Smooth muscle cell (in vitro differentiated cells): ENCODE data around the gene BAIAP2. TPM values are rescaled to one million over a fixed set of nuclear protein-coding genes. Genes with fewer than 3 reads are reported as not detected.

Source experiments
- DNase-seq: peaks from one replicate; lab custom pipeline; 2025; ENCODE audit not compliant: unreplicated experiment; lab: John Stamatoyannopoulos, UW
- H2AFZ ChIP-seq: fragments of 200-600 bp; sonication (generic); 2 replicates; pipeline ENCODE4 v1.6.0; 2016; ENCODE audit warnings: antibody characterized with exemption, low read depth, mild to moderate bottlenecking
- H3F3A ChIP-seq: fragments of 200-600 bp; sonication (generic); 2 replicates; pipeline ENCODE4 v1.6.0; 2017; ENCODE audit warnings: antibody characterized with exemption, low read depth
- H3K27ac ChIP-seq: fragments of 200-600 bp; sonication (generic); 2 replicates; pipeline ENCODE4 v1.5.1; 2016; ENCODE audit warnings: low read depth, mild to moderate bottlenecking
- H3K27me3 ChIP-seq: fragments of 200-600 bp; sonication (generic); 2 replicates; pipeline ENCODE4 v1.6.1; 2016; ENCODE audit warnings: low read depth, mild to moderate bottlenecking
- H3K36me3 ChIP-seq: fragments of 200-600 bp; sonication (generic); 2 replicates; pipeline ENCODE4 v1.5.1; 2016; ENCODE audit warnings: low read depth
- H3K4me1 ChIP-seq: fragments of 200-600 bp; sonication (generic); 2 replicates; pipeline ENCODE4 v1.5.1; 2016; ENCODE audit warnings: low read depth
- H3K4me2 ChIP-seq: fragments of 200-600 bp; sonication (generic); 2 replicates; pipeline ENCODE4 v1.6.0; 2016; ENCODE audit warnings: mild to moderate bottlenecking
- H3K4me3 ChIP-seq: fragments of 200-600 bp; sonication (generic); 2 replicates; pipeline ENCODE4 v1.5.1; 2016; ENCODE audit warnings: mild to moderate bottlenecking
- H3K79me2 ChIP-seq: fragments of 200-600 bp; sonication (generic); 2 replicates; pipeline ENCODE4 v1.6.0; 2016; ENCODE audit warnings: low read depth, mild to moderate bottlenecking
- H3K9ac ChIP-seq: fragments of 200-600 bp; sonication (generic); 2 replicates; pipeline ENCODE4 v1.6.0; 2016; ENCODE audit warnings: low read depth
- H3K9me3 ChIP-seq: fragments of 200-600 bp; sonication (generic); replicated peaks from 2 replicates; pipeline ENCODE4 v1.5.1; 2016; ENCODE audit warnings: low read depth
- H4K20me1 ChIP-seq: fragments of 200-600 bp; sonication (generic); 2 replicates; pipeline ENCODE4 v1.6.0; 2016; ENCODE audit warnings: low read depth
- CTCF ChIP-seq: fragments of 200-600 bp; sonication (generic); IDR thresholded peaks from 2 replicates; pipeline ENCODE4 v1.5.1; 2017; ENCODE audit warnings: borderline replicate concordance, mild to moderate bottlenecking, antibody characterized with exemption; ENCODE audit not compliant: insufficient read depth, poor library complexity, severe bottlenecking
- WGBS: methylation state at CpG from one replicate; pipeline ENCODE4 v1.1.7; 2016; ENCODE audit warnings: low lambda C conversion rate; 5-methylcytosine and 5-hydroxymethylcytosine counted together
- polyA plus RNA-seq: library from polyadenylated mRNA; unstranded; fragments of >200 nt; fragmentation: Nextera tagmentation; extraction: Ambion mirVana; gene quantifications from 2 replicates; pipeline ENCODE4 v1.2.1, GENCODE V29; 2016
- total RNA-seq: library from RNA; depleted of rRNA; stranded (reverse); fragments of >200 nt; gene quantifications from 2 replicates; pipeline ENCODE4 v1.2.3, GENCODE V29; 2014

The BAIAP2 gene
- total and polyA plus RNA-seq, 2 experiments from 2014 or later: 26.6 to 41.9 TPM

DNA sequence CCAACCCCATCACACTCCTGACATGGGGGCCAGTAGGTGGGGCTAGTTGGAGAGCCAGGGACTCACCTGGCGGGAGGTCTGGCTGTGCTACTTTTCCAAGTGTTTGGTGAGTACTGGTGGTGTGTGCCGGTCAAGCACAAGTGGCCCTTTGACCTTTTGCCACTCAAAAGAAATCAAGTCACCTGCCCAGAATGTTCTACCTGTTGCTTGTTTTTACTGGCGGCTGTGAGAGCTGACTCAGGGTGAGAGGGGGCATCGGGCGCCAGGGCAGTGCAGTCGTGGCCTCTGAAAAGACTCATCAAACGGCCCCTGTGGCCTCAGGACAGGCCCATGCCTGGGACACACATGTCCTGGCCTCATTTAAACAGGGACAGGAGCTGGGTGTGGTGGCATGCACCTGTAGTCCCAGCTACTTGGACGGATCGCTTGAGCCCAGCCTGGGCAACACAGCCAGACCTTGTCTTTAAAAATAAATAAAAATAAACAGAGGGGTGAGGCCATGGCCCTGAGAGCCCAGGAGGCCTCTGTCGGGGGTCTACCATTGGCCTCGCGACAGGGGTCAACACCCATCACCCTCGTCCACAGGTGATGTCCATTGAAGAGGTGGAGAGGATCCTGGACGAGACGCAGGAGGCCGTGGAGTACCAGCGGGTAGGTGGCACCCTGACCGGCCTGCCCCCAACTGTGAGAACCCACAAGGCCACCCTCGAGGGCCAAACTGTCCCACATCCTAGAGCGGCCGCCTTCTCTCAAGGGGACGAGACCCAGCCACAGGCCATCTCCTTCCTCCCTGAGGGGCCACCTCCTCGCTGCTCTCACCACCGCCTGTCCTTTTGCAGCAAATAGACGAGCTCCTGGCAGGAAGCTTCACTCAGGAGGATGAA, 38.3 kb upstream of the BAIAP2 start:
- DNase-seq: no peak
- Histone ChIP-seq H3K4me2 (no peak overlapping the region), H2AFZ (no peak overlapping the region), H3K9me3 (no peaks in the 10 kb centered on the region), H3K27ac (no peak overlapping the region), H3K4me3 (no peak overlapping the region), H4K20me1 (peaks cover 9% of the 10 kb centered on the region), H3K4me1 (peaks cover 8% of the 10 kb centered on the region), H3F3A (no peaks in the 10 kb centered on the region), H3K9ac (no peak overlapping the region), H3K79me2 (peaks cover 9% of the 10 kb centered on the region), H3K36me3 (no peaks in the 10 kb centered on the region), H3K27me3 (no peaks in the 10 kb centered on the region)
- no peak for TF ChIP-seq CTCF
- WGBS: 93% methylated on average over 25 of the region's 25 CpGs

GRCh38 chr17:80997424-80998117, 37.4 kb upstream of the BAIAP2 start:
- Histone ChIP-seq H3K4me1 (peaks cover 7% of the 10 kb centered on the region), H3K79me2 (peaks cover 5% of the 10 kb centered on the region), H3K9ac (no peak overlapping the region), H3K36me3 (no peaks in the 10 kb centered on the region), H3K27ac (no peak overlapping the region), H3K4me2 (no peak overlapping the region), H3K9me3 (no peaks in the 10 kb centered on the region), H2AFZ (no peak overlapping the region), H4K20me1 (peaks cover 9% of the 10 kb centered on the region), H3K27me3 (no peaks in the 10 kb centered on the region), H3F3A (no peaks in the 10 kb centered on the region), H3K4me3 (no peak overlapping the region)
- 90% methylated on average over 32 of the region's 32 CpGs for WGBS
- no peak for DNase-seq
- no peak for TF ChIP-seq CTCF

DNA sequence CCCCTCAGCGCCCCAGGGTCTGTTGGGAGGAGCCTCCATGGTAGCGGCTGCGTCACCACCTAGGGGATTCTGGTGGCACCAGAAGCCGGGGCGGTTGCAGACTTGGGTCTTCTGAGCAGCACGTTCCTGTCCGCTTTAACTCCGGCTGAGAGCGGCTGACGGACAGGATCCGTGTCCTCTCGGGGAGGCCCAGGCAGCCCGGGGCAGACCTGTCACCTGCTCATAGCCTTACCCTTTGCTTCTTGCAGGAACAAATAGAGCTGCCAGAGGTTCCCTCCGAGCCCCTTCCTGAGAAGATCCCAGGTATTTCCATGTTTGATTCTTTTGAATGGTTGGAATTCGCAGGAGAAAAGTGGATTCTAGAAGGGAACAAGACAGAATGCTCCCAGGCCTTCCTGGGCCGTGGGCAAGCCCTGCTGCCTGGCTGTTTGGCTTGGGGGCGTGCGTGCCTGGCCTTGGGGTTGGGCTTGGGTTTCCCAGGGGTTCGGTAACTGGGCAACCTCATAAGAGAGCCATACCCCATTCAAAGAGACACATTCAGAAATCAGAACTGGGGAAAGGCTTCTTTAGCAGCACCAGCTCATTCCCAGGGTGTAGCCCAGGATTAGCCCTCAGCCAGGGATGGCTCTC, 36.7 kb upstream of the BAIAP2 start:
- no peak for DNase-seq
- Histone ChIP-seq H3K27me3 (no peaks in the 10 kb centered on the region), H2AFZ (no peak overlapping the region), H3F3A (no peaks in the 10 kb centered on the region), H3K4me1 (no peaks in the 10 kb centered on the region), H3K36me3 (no peaks in the 10 kb centered on the region), H3K79me2 (no peaks in the 10 kb centered on the region), H3K9me3 (no peaks in the 10 kb centered on the region), H3K4me2 (no peak overlapping the region), H3K9ac (no peak overlapping the region), H3K4me3 (no peak overlapping the region), H4K20me1 (peaks cover 2% of the 10 kb centered on the region), H3K27ac (no peak overlapping the region)
- 97% methylated on average over 19 of the region's 19 CpGs for WGBS
- no peak for TF ChIP-seq CTCF
